ENCODE results near the gene ELFN1. TPM values are rescaled to one million over a fixed set of nuclear protein-coding genes. Genes with fewer than 3 reads are reported as not detected.

The ELFN1 gene
- total RNA-seq, 1 donor from 2014 or later = 19.7 TPM

DNA sequence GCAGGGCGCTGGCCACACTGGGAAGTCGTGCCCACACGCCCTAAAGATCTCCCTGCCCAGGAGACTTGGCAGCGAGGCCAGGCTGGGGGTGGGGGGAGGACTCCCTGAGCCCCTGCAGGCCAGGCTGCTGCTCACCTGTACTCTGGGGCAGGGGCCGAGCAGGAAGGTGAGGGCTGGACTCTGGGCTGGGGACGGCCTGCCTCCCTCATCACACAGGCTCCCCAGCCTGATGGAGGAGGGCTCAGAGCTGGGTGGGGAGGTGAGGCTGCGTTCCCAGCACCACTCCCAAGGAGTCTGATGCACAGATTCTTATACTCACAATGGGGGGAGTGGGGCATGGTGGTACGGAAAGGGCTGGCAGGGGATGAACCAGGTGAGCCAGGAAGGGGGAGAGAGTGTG, 71.2 kb downstream of the ELFN1 start:
- H3K36me3 Mint-ChIP-seq (ENCODE audit: low read depth, unreplicated experiment) = peaks cover 8% of the 10 kb centered on the region
- H3K27me3 ChIP-seq (ENCODE audit: insufficient read depth, low read length) = no peaks in the 10 kb centered on the region
- no peaks in the 10 kb centered on the region for H4K20me1 ChIP-seq (ENCODE audit: insufficient read depth, low read length)
- FAIRE-seq (no peak), DNase-seq (ENCODE audit: low read depth) (no peak)
- no peaks in the 10 kb centered on the region for H3K9me3 Mint-ChIP-seq (ENCODE audit: unreplicated experiment)
- no peaks in the 10 kb centered on the region for H3K36me3 ChIP-seq (ENCODE audit: insufficient read depth, low read length)
- no peak overlapping the region for H3K27ac ChIP-seq (ENCODE audit: low read depth, low read length)
- no peak overlapping the region for H3K27ac Mint-ChIP-seq (ENCODE audit: unreplicated experiment)
- peaks cover 24% of the 10 kb centered on the region for H3K27me3 Mint-ChIP-seq (ENCODE audit: low read depth, unreplicated experiment)
- no peaks in the 10 kb centered on the region for H3K79me2 ChIP-seq (ENCODE audit: insufficient read depth, low read length)
- no peaks in the 10 kb centered on the region for H3K4me1 ChIP-seq (ENCODE audit: insufficient read depth, low read length)
- H3K4me2 ChIP-seq (ENCODE audit: low read length) = no peak overlapping the region
- TF ChIP-seq, protein P1, sequence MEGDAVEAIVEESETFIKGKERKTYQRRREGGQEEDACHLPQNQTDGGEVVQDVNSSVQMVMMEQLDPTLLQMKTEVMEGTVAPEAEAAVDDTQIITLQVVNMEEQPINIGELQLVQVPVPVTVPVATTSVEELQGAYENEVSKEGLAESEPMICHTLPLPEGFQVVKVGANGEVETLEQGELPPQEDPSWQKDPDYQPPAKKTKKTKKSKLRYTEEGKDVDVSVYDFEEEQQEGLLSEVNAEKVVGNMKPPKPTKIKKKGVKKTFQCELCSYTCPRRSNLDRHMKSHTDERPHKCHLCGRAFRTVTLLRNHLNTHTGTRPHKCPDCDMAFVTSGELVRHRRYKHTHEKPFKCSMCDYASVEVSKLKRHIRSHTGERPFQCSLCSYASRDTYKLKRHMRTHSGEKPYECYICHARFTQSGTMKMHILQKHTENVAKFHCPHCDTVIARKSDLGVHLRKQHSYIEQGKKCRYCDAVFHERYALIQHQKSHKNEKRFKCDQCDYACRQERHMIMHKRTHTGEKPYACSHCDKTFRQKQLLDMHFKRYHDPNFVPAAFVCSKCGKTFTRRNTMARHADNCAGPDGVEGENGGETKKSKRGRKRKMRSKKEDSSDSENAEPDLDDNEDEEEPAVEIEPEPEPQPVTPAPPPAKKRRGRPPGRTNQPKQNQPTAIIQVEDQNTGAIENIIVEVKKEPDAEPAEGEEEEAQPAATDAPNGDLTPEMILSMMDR (IDR thresholded peaks at IDR 0.05; ENCODE audit: insufficient read depth, low read depth, low read length) = no peak
- no peak for TF ChIP-seq EZH2 (IDR thresholded peaks at IDR 0.05; ENCODE audit: insufficient read depth, low read length)
- no peak overlapping the region for H3K4me3 Mint-ChIP-seq (ENCODE audit: unreplicated experiment)
- peaks cover 2% of the 10 kb centered on the region for H3K4me1 Mint-ChIP-seq (ENCODE audit: low read depth, unreplicated experiment)
- no peak overlapping the region for H3K9ac ChIP-seq (ENCODE audit: low read length)
- H3K4me3 ChIP-seq (ENCODE audit: insufficient read depth, low read depth, low read length) = no peak overlapping the region
- H3K9me3 ChIP-seq (ENCODE audit: insufficient read depth, low read depth, low read length) = no peaks in the 10 kb centered on the region
- no peak overlapping the region for H2AFZ ChIP-seq (ENCODE audit: low read depth, low read length)

DNA sequence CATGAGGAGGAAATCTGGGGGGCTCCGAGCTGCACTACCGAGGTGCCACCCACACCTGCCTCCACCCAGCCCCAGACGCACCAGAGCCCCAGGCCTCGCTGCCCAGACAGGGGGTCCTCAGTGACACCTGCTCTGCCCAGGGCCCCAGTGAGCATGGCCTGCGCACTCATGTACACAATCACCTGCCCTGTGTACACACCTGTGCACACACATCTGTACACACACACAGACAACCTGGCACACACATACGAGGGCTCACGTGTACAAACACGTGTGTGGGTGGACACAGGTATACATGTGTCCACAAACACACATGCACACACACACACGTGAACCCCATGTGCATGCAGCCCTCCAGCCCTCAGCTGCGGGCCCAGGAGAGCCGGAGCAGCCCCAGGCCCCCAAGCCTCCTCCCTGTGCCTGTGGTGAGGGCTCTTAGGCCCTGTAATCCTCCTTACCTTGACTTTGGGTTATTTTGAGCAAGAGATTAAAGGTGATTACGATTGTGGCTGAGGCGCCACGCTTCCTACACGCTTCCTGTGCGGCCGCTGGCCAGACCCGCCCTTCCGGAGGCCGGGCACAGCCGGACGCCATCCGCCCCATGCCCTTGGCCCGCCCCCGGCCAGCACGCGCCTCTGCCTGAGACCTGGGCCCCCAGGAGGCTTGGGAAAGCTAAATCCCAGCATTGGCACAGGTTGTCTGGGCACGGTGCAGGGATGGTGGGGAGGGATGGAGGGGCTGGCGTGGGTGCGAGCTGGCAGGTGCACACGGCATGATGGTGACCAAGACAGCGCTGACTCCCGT, 71.9 kb downstream of the ELFN1 start:
- H3K27ac Mint-ChIP-seq (ENCODE audit: unreplicated experiment) = no peak overlapping the region
- no peaks in the 10 kb centered on the region for H3K36me3 ChIP-seq (ENCODE audit: insufficient read depth, low read length)
- no peak overlapping the region for H3K4me2 ChIP-seq (ENCODE audit: low read length)
- no peaks in the 10 kb centered on the region for H3K27me3 ChIP-seq (ENCODE audit: insufficient read depth, low read length)
- no peak overlapping the region for H3K4me3 Mint-ChIP-seq (ENCODE audit: unreplicated experiment)
- H3K36me3 Mint-ChIP-seq (ENCODE audit: low read depth, unreplicated experiment) = peaks cover 6% of the 10 kb centered on the region
- H2AFZ ChIP-seq (ENCODE audit: low read depth, low read length) = no peak overlapping the region
- no peaks in the 10 kb centered on the region for H3K4me1 ChIP-seq (ENCODE audit: insufficient read depth, low read length)
- no peak overlapping the region for H3K27ac ChIP-seq (ENCODE audit: low read depth, low read length)
- no peaks in the 10 kb centered on the region for H3K9me3 ChIP-seq (ENCODE audit: insufficient read depth, low read depth, low read length)
- peaks cover 2% of the 10 kb centered on the region for H3K4me1 Mint-ChIP-seq (ENCODE audit: low read depth, unreplicated experiment)
- no peaks in the 10 kb centered on the region for H4K20me1 ChIP-seq (ENCODE audit: insufficient read depth, low read length)
- no peak overlapping the region for H3K9ac ChIP-seq (ENCODE audit: low read length)
- FAIRE-seq (no peak), DNase-seq (ENCODE audit: low read depth) (no peak)
- no peaks in the 10 kb centered on the region for H3K79me2 ChIP-seq (ENCODE audit: insufficient read depth, low read length)
- TF ChIP-seq, protein P1 (IDR thresholded peaks at IDR 0.05; ENCODE audit: insufficient read depth, low read depth, low read length) = no peak
- TF ChIP-seq EZH2 (IDR thresholded peaks at IDR 0.05; ENCODE audit: insufficient read depth, low read length) = no peak
- peaks cover 17% of the 10 kb centered on the region for H3K27me3 Mint-ChIP-seq (ENCODE audit: low read depth, unreplicated experiment)
- H3K9me3 Mint-ChIP-seq (ENCODE audit: unreplicated experiment) = no peaks in the 10 kb centered on the region
- H3K4me3 ChIP-seq (ENCODE audit: insufficient read depth, low read depth, low read length) = no peak overlapping the region

All from astrocyte (in vitro differentiated cells and primary cell).